LNCaP clone FGC (cell line): ENCODE results near the gene RNF150.
A peak's percentile ranks its signal among the peaks of the same experiment; 100 is the strongest.

Experiments
- DNase-seq: peaks from one replicate; pipeline ENCODE4 v3.0.0-alpha.2; 2011; ENCODE audit warnings: low read depth
- H3K4me3 ChIP-seq: 2 replicates; pipeline ENCODE4 v1.5.1; 2011; ENCODE audit warnings: mild to moderate bottlenecking, low read depth, low read length, control low read depth
- TF ChIP-seq, protein P1 (sequence below): IDR thresholded peaks from 2 replicates; pipeline ENCODE4 v1.5.1; 2012; ENCODE audit warnings: mild to moderate bottlenecking; ENCODE audit not compliant: control insufficient read depth, insufficient read depth; ENCODE audit errors: extremely low read depth

Gene RNF150

DNA sequence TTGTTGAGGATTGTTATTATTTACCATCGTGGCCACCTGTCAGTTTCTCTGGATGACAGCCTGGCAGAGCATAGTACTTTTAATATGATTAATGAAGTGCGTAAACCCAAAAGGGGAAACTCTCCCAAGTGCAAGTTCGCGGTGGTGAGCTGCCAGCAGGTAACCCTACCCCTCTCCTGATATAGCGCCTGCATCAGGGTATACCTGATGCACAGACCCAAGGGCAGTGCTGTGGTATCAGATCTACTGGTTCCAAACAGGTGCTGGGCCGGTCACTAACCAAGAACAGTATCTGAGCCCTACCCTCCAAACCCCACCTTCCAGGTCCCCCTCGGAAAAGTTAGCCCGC, 1.6 kb downstream of the RNF150 start:
- peak overlapping the region; percentile 63 for H3K4me3 ChIP-seq
- DNase-seq = no peak
- TF ChIP-seq, protein P1, sequence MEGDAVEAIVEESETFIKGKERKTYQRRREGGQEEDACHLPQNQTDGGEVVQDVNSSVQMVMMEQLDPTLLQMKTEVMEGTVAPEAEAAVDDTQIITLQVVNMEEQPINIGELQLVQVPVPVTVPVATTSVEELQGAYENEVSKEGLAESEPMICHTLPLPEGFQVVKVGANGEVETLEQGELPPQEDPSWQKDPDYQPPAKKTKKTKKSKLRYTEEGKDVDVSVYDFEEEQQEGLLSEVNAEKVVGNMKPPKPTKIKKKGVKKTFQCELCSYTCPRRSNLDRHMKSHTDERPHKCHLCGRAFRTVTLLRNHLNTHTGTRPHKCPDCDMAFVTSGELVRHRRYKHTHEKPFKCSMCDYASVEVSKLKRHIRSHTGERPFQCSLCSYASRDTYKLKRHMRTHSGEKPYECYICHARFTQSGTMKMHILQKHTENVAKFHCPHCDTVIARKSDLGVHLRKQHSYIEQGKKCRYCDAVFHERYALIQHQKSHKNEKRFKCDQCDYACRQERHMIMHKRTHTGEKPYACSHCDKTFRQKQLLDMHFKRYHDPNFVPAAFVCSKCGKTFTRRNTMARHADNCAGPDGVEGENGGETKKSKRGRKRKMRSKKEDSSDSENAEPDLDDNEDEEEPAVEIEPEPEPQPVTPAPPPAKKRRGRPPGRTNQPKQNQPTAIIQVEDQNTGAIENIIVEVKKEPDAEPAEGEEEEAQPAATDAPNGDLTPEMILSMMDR = no peak

DNA sequence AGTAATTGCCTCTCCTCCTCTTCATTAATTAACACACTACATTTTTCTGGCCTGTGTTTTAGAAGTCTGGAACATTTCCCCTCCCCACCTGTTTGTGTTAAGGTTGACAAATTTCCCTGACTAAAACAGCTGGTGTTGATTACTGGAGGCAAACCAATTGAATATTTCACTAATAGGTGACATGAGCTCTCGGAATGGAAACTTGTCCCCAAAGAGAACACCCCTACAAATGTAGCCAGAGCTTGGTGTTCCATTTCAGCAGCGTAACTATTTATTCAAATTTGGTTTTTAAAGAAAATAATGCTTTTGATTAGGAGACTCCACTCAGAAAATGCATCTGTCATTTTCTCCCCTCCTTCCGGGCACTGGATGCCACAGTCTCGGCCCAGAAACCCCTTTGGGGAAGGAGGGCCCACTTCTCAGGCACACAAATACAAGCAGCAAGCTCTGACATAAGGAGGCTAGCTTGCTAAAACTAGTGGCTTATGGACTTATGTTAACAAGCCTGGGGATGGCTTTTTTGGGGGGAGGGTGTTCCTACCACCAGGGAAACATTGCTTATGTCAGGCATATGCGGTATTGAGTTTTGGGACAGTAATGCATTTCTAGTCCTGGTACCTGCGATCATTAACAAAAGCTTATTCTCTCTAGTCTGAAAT, 2.2 kb downstream of the RNF150 start:
- TF ChIP-seq, protein P1 = no peak
- H3K4me3 ChIP-seq = no peak overlapping the region
- DNase-seq = no peak

DNA sequence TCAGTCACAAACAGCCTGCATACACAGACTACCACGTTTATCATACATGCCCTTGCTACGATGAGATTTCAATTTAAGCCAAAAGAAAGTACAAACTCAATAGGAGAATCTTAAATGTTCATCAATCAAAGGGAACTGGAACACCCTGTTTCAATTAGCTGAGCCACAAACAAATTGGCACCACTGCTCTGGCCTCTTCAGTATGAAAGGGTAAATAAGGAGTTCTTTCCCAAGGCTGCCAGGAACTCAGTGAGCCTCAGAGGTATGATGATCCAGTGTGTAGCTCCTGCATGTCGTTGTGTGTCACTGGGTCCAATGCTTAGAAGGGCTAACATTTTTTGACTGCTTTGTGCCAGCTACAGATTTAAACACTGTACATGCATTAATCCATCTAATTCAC, 5.4 kb downstream of the RNF150 start:
- H3K4me3 ChIP-seq = no peak overlapping the region
- no peak for DNase-seq
- TF ChIP-seq, protein P1 = no peak

DNA sequence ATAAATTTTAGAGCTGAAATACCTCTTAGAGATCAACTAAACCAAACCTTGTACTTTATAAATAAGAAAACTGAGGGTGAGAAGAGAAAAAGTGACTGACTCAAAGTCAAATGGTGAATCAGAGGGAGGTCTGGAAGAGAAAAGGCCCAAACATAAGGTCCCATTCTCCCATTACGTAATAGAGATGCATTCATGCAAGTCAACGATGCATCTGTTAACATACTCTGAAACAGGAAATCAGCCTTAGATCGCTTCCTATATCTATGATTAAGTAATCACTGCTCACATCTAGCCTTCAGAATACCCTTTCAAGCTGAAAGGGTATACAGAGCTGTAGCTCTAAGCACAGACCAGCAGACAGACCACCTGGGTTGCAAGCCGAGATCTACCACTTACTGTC, 6.5 kb downstream of the RNF150 start:
- no peak overlapping the region for H3K4me3 ChIP-seq
- TF ChIP-seq, protein P1 = no peak
- no peak for DNase-seq

DNA sequence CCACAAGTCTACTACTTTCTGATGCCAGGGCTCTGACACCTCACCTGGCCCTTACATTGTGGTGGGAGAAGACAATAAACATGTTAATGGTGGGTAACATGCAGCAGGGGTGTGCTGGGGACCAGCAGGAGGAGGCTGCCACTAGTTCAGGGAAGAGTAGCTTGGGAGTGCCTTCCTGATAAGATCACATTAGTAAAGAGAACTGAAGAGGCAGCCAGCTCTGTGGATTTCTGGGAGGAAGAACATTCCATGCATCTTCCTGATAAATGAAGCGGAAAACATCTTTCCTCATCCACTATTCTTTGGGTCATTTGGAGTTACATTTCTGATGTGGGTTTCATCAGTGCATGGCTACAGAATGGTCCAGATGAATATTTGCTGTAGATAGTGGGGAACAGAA, 9.0 kb downstream of the RNF150 start:
- no peak overlapping the region for H3K4me3 ChIP-seq
- DNase-seq = no peak
- TF ChIP-seq, protein P1 = no peak

DNA sequence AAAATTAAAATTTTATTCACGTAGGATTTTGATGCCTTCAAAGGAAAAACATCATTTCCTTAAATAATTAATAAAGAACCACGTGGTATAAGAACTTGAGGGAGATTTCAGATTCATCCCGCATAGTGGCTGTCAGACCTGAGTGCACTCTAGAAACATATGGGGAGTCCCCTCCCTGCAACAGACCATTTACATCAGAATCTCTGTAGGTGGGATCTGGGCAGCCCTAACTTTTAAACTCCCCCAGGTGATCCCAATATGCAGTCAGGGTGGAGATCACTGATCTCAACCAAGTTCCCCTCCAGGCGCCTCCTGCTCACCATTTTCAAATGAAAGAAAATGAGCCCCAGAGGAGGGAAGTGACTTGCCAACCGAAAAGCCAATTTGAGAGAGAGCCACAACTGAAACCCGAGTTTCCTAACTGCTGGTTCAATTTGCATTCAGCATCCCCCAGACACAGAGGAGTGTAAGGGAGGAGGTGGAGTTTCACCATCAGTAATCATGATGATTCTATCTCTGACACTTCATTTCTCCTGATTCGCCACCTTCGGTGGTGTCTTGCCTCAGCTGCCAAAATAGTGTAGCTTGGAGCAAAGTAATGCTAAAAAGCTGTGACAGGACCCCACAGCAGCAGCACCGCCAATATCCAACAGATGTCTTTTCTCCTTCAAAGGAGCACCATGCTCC, 11.4 kb downstream of the RNF150 start:
- no peak overlapping the region for H3K4me3 ChIP-seq
- DNase-seq = no peak
- TF ChIP-seq, protein P1 = no peak

DNA sequence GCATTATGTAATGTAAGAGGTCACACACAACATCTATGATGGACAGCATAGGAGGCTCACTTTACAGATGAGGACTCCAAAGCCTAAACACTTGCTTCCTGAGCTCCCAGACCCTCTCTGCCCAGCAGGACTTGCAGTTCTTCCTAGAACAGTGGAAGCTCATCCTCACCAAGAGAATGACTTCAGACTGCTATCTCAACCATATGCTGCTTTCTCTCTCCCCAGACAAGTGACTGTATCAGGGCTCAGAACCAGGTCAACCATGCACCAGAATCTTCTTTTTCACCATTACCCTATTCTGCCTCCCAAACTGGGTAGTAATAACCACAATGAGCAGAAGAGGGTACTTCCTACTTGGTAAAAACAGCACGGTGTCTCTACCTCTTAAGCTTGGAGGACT, 12.2 kb downstream of the RNF150 start:
- H3K4me3 ChIP-seq = no peak overlapping the region
- TF ChIP-seq, protein P1 = no peak
- DNase-seq = no peak
